HCT116 (cell line): ENCODE results near the gene PCBP3. TPM values are rescaled to one million over a fixed set of nuclear protein-coding genes. Genes with fewer than 3 reads are reported as not detected.

ENCODE experiments used
- ATAC-seq: fragments of 200-7000 bp; cut with Tn5 transposase; 2 replicates; pipeline ENCODE4 v1.9.1; 2020; ENCODE audit warnings: mild to moderate bottlenecking, moderate library complexity
- BruUV-seq: library from RNA; stranded (reverse); fragments of 400-500 nt; replicated peaks from 2 replicates; lab custom pipeline; 2021; lab: Mats Ljungman, UMichigan
- CTCF ChIA-PET: fragments of 300-600 bp; sonication (Branson Sonifier 250); formaldehyde crosslinking; loops from one replicate; lab custom pipeline; 2021; ENCODE audit warnings: antibody characterized with exemption; lab: Charles Lee
- POLR2A ChIA-PET: fragments of 300-600, 350-600 bp; sonication (Branson Sonifier 250); formaldehyde crosslinking; loops from one replicate; lab custom pipeline; 2021; ENCODE audit warnings: antibody characterized with exemption; lab: Charles Lee
- RAD21 ChIA-PET, 2 experiments: fragments of 300-600 bp; sonication (Branson Sonifier 250); formaldehyde crosslinking; loops; one replicate each; lab custom pipeline; 2023; ENCODE audit warnings: low total read pairs in 2 of 2; ENCODE audit not compliant: uncharacterized antibody in 2 of 2, unreplicated experiment in 2 of 2, low non-redundant PET in 1 of 2; lab: Charles Lee
- DNase-seq: peaks from one replicate; pipeline ENCODE4 v3.0.0-alpha.2; 2010; ENCODE audit warnings: low read depth, low spot score
- H2AFZ ChIP-seq: fragments of 200-600 bp; shearing (Covaris generic), sonication (generic); 2 replicates; pipeline ENCODE4 v1.6.1; 2017; ENCODE audit warnings: low read depth, mixed run types, mixed read lengths, antibody characterized with exemption, low read length; ENCODE audit not compliant: poor library complexity, severe bottlenecking
- H3K27ac ChIP-seq: 2 replicates; pipeline ENCODE4 v1.5.1; 2012; ENCODE audit warnings: low read depth, low read length
- H3K27me3 ChIP-seq: fragments of 200-600 bp; sonication (generic); 2 replicates; pipeline ENCODE4 v1.6.1; 2016; ENCODE audit warnings: mixed run types, low read length, mixed read lengths; ENCODE audit not compliant: insufficient read depth
- H3K36me3 ChIP-seq, 2 experiments: fragments of 200-500 bp in 1 of 2; fragments of 200-600 bp in 1 of 2; sonication (Bioruptor generic) in 1 of 2; sonication (generic) in 1 of 2; 2 replicates each; pipeline versions ENCODE4 v1.5.1 to v1.6.1; 2014 to 2016; ENCODE audit warnings: low read length in 2 of 2, inconsistent platforms in 1 of 2, mixed read lengths in 1 of 2, mixed run types in 1 of 2; ENCODE audit not compliant: insufficient read depth in 2 of 2, control insufficient read depth in 1 of 2
- H3K4me1 ChIP-seq, 2 experiments: fragments of 200-600 bp in 1 of 2; sonication (generic) in 1 of 2; 2 replicates each; pipeline versions ENCODE4 v1.5.1 to v1.6.1; 2012 to 2017; ENCODE audit warnings: low read length in 2 of 2, inconsistent platforms in 1 of 2, mild to moderate bottlenecking in 1 of 2, mixed read lengths in 1 of 2, mixed run types in 1 of 2, moderate library complexity in 1 of 2; ENCODE audit not compliant: insufficient read depth in 2 of 2, control insufficient read depth in 1 of 2
- H3K4me2 ChIP-seq: fragments of 200-600 bp; sonication (generic); 2 replicates; pipeline ENCODE4 v1.6.1; 2017; ENCODE audit warnings: mixed run types, low read length, mixed read lengths
- H3K4me3 ChIP-seq, 2 experiments: fragments of 200-600 bp in 1 of 2; sonication (generic) in 1 of 2; replicated peaks in 1 of 2; 2 replicates each; pipeline ENCODE4 v1.5.1; 2011 to 2016; ENCODE audit warnings: low read length in 2 of 2, control low read depth in 1 of 2, low read depth in 1 of 2, mild to moderate bottlenecking in 1 of 2, mixed read lengths in 1 of 2, mixed run types in 1 of 2
- H3K79me2 ChIP-seq: fragments of 200-600 bp; sonication (generic); 2 replicates; pipeline ENCODE4 v1.6.1; 2017; ENCODE audit warnings: mild to moderate bottlenecking, mixed run types, low read length, moderate library complexity, mixed read lengths; ENCODE audit not compliant: insufficient read depth
- H3K9ac ChIP-seq: fragments of 200-600 bp; sonication (generic); 2 replicates; pipeline ENCODE4 v1.6.1; 2016; ENCODE audit warnings: low read length, mixed read lengths
- H3K9me2 ChIP-seq: fragments of 200-600 bp; sonication (generic), shearing (Covaris generic); 2 replicates; pipeline ENCODE4 v1.6.1; 2017; ENCODE audit warnings: mixed run types, mild to moderate bottlenecking, moderate library complexity; ENCODE audit not compliant: insufficient read depth
- H3K9me3 ChIP-seq, 2 experiments: fragments of 200-500 bp in 1 of 2; fragments of 200-600 bp in 1 of 2; sonication (Bioruptor generic) in 1 of 2; sonication (generic) in 1 of 2; 2 replicates each; pipeline ENCODE4 v1.6.1; 2014 to 2017; ENCODE audit warnings: low read length in 2 of 2, mixed read lengths in 2 of 2, inconsistent platforms in 1 of 2, low read depth in 1 of 2, mild to moderate bottlenecking in 1 of 2, mixed run types in 1 of 2, moderate library complexity in 1 of 2; ENCODE audit not compliant: control insufficient read depth in 1 of 2, insufficient read depth in 1 of 2
- H4K20me1 ChIP-seq: fragments of 200-600 bp; sonication (generic), shearing (Covaris generic); 2 replicates; pipeline ENCODE4 v1.6.1; 2017; ENCODE audit warnings: mixed run types, mild to moderate bottlenecking, moderate library complexity; ENCODE audit not compliant: insufficient read depth
- ATF3 ChIP-seq: IDR thresholded peaks from 2 replicates; pipeline ENCODE4 v1.6.1; 2012
- CBX3 ChIP-seq: IDR thresholded peaks from 2 replicates; pipeline ENCODE4 v1.6.1; 2012; ENCODE audit warnings: low read depth
- EZH2 ChIP-seq: fragments of 200-600 bp; sonication (generic); IDR thresholded peaks from 2 replicates; pipeline ENCODE4 v1.6.1; 2017; ENCODE audit warnings: antibody characterized with exemption, mixed run types
- EZH2phosphoT487 ChIP-seq: fragments of 200-600 bp; IDR thresholded peaks from 2 replicates; pipeline ENCODE4 v1.6.1; 2018; ENCODE audit warnings: antibody characterized with exemption, borderline replicate concordance
- FOSL1 ChIP-seq: IDR thresholded peaks from 2 replicates; pipeline ENCODE4 v1.6.1; 2012; ENCODE audit warnings: low read depth
- RAD21 ChIP-seq: IDR thresholded peaks from 2 replicates; pipeline ENCODE4 v1.6.1; 2012; ENCODE audit warnings: low read depth, mild to moderate bottlenecking
- intact Hi-C: fragments of 100-400 bp; cut with micrococcal nuclease; formaldehyde crosslinking; loops from 2 replicates; pipeline ENCODE4 v1.10.0; 2022
- total RNA-seq: library from RNA; stranded (reverse); gene quantifications from one replicate; pipeline ENCODE4 v1.2.1, GENCODE V29; 2021; ENCODE audit not compliant: unreplicated experiment
- TF ChIP-seq, protein P1 (sequence below): IDR thresholded peaks from 2 replicates; pipeline ENCODE4 v1.6.1; 2012
- TF ChIP-seq, protein P2 (sequence below), 3 experiments: fragments of 200-600 bp in 1 of 3; sonication (generic) in 1 of 3; IDR thresholded peaks in 2 of 3; conservative IDR thresholded peaks in 1 of 3; 2 replicates each; pipeline ENCODE4 v1.5.1; 2012 to 2017; ENCODE audit warnings: low read depth in 2 of 3, low read length in 2 of 3, antibody characterized with exemption in 1 of 3, borderline replicate concordance in 1 of 3, control low read depth in 1 of 3, mild to moderate bottlenecking in 1 of 3, mixed read lengths in 1 of 3, mixed run types in 1 of 3, moderate library complexity in 1 of 3; ENCODE audit not compliant: insufficient read depth in 1 of 3

Gene PCBP3
- total RNA-seq, 1 experiment from 2014 or later: 3.1 TPM

DNA sequence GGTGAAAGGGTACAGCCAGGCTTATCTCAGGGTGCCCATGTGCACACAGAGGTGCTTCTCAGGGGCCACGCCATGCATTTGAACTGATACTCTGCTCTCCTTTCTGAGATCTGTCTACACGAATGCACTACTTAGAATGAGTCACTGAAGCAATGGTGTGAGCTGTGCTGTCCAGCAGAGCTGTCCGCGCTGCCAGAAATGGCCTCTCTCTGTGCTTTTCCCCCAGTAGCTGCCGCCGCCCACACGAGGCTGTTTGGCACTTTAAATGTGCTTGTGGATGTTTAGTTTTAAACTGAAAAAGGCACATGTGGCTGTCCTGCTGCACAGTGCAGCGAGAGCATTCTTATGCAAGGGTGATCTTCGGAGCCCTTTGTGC lies 250.9 kb downstream of the PCBP3 start:
- no TSS peak for BruUV-seq

More for the DNA sequence above, 250.9 kb downstream of the PCBP3 start:
- Histone ChIP-seq H3K79me2 (no peaks in the 10 kb centered on the region), H2AFZ (no peak overlapping the region), H4K20me1 (no peaks in the 10 kb centered on the region), H3K4me3 (no peak overlapping the region), H3K9me2 (no peaks in the 10 kb centered on the region), H3K9ac (no peak overlapping the region)
- ChIA-PET POLR2A (no interaction called here), RAD21 (no interaction called here), CTCF (no interaction called here)
- intact Hi-C loops: no loop called here
- DNase-seq: no peak
- TF ChIP-seq EZH2phosphoT487: no peak
- TF ChIP-seq CBX3: no peak
- TF ChIP-seq, protein P1, sequence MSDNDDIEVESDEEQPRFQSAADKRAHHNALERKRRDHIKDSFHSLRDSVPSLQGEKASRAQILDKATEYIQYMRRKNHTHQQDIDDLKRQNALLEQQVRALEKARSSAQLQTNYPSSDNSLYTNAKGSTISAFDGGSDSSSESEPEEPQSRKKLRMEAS: no peak
- TF ChIP-seq, protein P2, sequence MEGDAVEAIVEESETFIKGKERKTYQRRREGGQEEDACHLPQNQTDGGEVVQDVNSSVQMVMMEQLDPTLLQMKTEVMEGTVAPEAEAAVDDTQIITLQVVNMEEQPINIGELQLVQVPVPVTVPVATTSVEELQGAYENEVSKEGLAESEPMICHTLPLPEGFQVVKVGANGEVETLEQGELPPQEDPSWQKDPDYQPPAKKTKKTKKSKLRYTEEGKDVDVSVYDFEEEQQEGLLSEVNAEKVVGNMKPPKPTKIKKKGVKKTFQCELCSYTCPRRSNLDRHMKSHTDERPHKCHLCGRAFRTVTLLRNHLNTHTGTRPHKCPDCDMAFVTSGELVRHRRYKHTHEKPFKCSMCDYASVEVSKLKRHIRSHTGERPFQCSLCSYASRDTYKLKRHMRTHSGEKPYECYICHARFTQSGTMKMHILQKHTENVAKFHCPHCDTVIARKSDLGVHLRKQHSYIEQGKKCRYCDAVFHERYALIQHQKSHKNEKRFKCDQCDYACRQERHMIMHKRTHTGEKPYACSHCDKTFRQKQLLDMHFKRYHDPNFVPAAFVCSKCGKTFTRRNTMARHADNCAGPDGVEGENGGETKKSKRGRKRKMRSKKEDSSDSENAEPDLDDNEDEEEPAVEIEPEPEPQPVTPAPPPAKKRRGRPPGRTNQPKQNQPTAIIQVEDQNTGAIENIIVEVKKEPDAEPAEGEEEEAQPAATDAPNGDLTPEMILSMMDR (IDR thresholded peaks at IDR 0.05 in 2 of 3, conservative IDR thresholded peaks at IDR 0.05 in 1 of 3; ENCODE audit: borderline replicate concordance in 1 of 3, insufficient read depth in 1 of 3, low read depth in 2 of 3, low read length in 2 of 3): no peak
- TF ChIP-seq FOSL1: no peak
- no peak for TF ChIP-seq EZH2
- no peak for TF ChIP-seq RAD21
- TF ChIP-seq ATF3: no peak
- TF ChIP-seq, all 23 proteins: peak for 0
- H3K27ac ChIP-seq: no peak overlapping the region
- no peak overlapping the region for H3K4me2 ChIP-seq
- no peak for ATAC-seq
- H3K36me3 ChIP-seq: no peaks in the 10 kb centered on the region
- no peaks in the 10 kb centered on the region for H3K9me3 ChIP-seq
- peaks cover 14% of the 10 kb centered on the region; the same call in 1 of the 2 replicates for H3K27me3 ChIP-seq
- H3K4me1 ChIP-seq: no peaks in the 10 kb centered on the region
